HG03039 (cell line): ENCODE measurements around the gene KRTAP6-2.

Source experiments
- ATAC-seq: cut with Tn5 transposase; IDR thresholded peaks from one replicate; pipeline ENCODE4 v1.9.1; 2021; ENCODE audit warnings: mild to moderate bottlenecking, moderate library complexity; ENCODE audit not compliant: unreplicated experiment

Gene KRTAP6-2, protein sequence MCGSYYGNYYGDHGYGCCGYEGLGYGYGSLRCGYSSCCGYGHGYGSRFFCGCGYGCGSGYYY

GRCh38 chr21:30598802-30599201 is at the start of gene KRTAP6-2:
Gene KRTAP6-2, minus strand, starts transcription at chr21:30598902. Its CDS starts 28 bp downstream, at chr21:30598874.
- ATAC-seq = no peak

DNA sequence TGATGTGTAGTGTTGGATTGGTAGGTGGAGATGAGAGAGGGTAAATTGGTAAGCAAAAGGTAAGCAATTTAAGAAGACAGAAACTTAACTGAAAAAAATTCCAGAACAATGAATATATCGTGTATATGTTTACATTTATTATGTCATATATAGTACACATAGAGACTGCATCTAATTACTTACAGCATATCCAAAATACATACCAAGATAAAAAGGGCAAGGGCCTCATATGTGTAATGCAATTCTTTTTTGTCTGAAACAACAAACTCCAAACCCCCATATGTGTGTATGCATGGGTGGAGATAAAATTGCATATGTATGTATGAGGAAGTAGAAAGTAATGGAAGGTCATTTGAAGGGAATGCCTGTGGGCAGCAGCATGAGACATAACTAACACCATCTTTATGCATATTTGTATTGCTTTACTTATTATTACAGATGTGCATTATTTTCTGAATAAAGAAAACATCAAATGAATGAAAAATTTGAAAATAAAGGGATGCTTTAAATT is 48.3 kb upstream of the KRTAP6-2 start:
- ATAC-seq = no peak

- no peak for ATAC-seq
Measured at GRCh38 chr21:30642564-30642963, 43.9 kb upstream of the KRTAP6-2 start, which contains the start of gene KRTAP20-3. Gene KRTAP20-3, plus strand, starts transcription at chr21:30642864.

GRCh38 chr21:30638686-30639085 is 40.0 kb upstream of the KRTAP6-2 start:
- ATAC-seq = no peak

DNA sequence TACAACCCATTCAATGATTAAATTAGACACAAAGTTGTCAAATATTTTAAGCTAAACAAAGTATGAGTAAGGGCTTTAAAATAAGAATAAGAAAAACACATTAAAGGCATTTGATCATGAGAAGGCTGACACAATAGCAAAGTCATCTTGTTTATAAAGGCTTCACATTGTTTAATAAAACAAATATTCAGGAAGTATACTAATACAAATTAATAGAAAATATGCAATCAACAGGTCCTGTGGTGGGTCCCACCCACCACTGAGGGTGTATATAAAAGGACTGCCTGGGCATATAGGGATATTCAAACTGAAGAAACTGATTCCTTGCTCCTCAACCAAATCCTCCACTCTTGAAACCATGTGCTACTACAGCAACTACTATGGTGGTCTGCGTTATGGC is 36.2 kb upstream of the KRTAP6-2 start, which contains the start of gene KRTAP20-2:
TSS of gene KRTAP20-2 (plus strand) at position 301 of the 400 bp plus-strand sequence. CDS start at position 359, 58 bp downstream.
- no peak for ATAC-seq

- ATAC-seq = no peak
Measured at GRCh38 chr21:30629200-30629599, 30.5 kb upstream of the KRTAP6-2 start.

DNA sequence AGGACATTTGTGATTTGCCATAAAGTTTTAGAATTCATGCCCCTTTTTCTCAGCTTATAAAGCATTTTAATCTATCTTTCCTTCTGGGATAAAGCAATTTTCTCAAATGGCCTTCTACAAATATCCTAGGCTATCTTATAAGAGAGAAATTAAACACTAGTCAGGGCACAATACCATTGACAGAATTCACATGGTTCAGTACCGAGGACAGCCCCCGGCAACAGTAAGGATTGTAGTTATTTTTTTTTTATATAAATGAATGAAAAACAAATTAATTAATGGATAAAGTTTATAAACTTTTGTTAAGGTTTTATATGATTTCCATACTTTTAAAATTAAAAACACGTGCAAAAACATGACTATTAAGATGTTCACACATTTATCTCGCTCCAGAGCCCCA is 29.4 kb upstream of the KRTAP6-2 start:
- ATAC-seq = no peak

GRCh38 chr21:30625449-30626165 is 26.9 kb upstream of the KRTAP6-2 start:
- ATAC-seq = no peak

DNA sequence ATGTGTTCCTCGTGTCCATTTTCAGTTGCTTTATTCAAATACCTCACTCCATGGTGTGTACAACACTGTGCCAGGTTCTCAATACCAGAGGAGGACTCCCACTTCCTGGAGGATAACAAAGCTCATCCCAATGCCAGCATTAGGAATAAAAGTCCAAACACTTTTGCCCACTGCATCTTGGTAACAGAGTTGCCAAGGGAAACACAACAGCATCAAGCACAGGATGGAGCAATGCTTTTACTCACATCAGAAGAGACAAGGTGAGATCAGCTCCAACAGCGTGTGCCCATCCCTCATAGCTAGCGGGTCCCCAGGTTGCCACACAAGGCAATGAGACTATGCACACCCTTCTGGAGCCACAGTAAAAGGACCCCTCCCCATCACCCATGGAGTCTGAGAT is 24.7 kb upstream of the KRTAP6-2 start:
- no peak for ATAC-seq

- ATAC-seq = no peak
Measured at GRCh38 chr21:30620522-30620921, 21.8 kb upstream of the KRTAP6-2 start, which contains the start of gene KRTAP20-4. Gene KRTAP20-4, plus strand, starts transcription at chr21:30620627.

- ATAC-seq = no peak
Measured at GRCh38 chr21:30620080-30620479, 21.4 kb upstream of the KRTAP6-2 start.

- ATAC-seq = no peak
Measured at GRCh38 chr21:30616125-30616524, 17.4 kb upstream of the KRTAP6-2 start, which contains the start of gene KRTAP20-1. Gene KRTAP20-1, plus strand, starts transcription at chr21:30616425. Its CDS starts 30 bp downstream, at chr21:30616455.

DNA sequence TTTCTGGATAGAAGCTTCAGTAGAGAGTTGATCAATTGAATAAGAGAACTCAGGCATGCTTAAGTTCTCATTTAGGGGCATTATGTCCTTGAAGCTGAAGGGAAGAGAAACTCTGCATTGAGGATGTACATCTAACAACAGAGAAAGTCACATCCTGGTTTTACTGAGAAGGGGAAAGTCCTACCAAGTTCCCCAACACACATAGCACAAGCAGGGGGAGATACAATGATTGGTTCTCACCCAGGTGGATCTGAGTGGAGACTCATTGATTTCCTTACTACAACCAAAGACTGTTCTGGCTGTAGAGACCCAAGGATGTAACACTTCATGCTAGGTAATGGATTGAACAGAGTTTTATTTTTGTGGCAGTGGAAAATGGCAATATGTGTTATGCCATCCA is 16.5 kb upstream of the KRTAP6-2 start:
- ATAC-seq = no peak

- no peak for ATAC-seq
Measured at GRCh38 chr21:30613836-30614235, 15.1 kb upstream of the KRTAP6-2 start, which contains the start of gene KRTAP6-1. Gene KRTAP6-1, minus strand, starts transcription at chr21:30613930. Its CDS starts 26 bp downstream, at chr21:30613904.

DNA sequence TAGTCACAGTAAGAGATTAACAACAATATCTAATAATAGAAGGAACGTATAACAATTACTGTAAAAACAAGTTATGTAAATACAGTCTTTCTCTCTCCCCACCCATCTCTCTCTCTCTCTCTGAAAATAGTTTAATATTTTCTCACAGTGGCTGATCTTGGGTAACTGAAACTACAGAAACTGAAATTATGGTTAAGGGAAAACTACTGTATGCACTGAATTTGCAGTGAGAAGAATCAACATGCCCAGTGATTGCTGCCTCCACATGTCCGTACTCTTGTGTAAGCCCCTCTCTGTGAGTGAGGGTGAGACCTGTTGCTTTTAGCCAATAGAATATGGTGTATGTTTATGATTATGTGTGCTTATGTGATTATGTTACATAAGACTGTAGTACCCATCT is 13.4 kb upstream of the KRTAP6-2 start:
- ATAC-seq = no peak

DNA sequence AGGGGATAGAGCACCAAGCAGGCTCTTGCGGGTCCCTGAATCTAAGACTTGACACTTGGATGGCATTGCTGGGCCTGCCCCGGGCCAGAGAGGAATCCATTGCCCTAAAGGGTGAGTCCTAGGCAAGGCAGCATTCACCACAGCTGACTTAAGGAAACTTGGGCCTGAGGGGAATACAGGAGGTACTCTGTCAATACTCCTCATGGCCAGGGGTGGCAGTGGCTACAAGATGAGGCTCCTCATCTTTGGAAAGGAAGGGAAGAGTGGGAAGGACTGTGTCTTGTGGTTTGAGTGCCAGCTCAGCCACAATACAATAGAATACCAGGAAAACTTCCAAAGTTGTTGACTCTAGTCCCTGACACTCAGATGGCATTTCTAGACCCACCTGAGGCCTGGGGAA is 7.3 kb upstream of the KRTAP6-2 start:
- no peak for ATAC-seq

DNA sequence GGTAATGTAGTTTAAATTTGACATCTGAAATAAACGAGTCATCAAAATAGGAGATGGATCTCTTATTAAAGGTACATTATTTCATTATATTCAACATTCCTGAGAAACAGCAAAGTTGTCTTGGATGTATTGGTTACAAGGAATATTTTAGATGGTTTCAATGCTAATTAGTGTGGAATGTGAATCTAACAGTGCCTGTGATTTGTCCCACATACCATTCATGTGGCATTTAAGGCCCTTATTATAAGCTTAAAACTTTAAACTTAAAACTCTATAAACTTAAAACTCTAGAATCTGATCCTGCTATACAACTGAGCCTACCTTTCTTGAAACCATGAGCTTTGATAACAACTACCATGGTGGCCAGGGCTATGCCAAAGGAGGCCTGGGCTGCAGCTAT is 2.1 kb upstream of the KRTAP6-2 start, which contains the start of gene KRTAP22-1:
TSS of gene KRTAP22-1 (plus strand) at position 301 of the 400 bp plus-strand sequence.
- no peak for ATAC-seq

GRCh38 chr21:30592140-30592539 is 6.6 kb downstream of the KRTAP6-2 start, which contains the start of gene KRTAP6-3:
Gene KRTAP6-3, plus strand, starts transcription at chr21:30592440. Its CDS starts 6 bp downstream, at chr21:30592446.
- ATAC-seq = no peak

DNA sequence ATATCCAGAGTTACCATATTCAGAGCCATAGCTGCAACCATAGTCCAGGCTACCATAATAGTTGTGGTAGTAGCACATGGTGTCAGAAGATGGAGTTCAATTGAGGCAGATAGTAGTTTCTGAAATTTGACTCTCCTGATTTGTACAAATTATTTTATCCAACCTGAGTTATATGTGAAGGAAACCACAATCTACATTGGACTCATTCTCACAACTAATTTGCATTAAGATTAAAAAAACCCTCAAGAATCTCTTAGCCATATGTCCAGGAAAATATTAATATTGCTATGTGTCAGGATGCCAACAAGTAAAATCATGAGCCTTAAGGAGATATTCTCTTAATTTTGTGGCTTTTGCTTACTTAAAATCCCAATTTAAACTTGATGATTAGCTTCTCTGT is 8.4 kb downstream of the KRTAP6-2 start, which contains the start of gene KRTAP22-2:
TSS of gene KRTAP22-2 (minus strand) at position 101 of the 400 bp plus-strand sequence.
- no peak for ATAC-seq

DNA sequence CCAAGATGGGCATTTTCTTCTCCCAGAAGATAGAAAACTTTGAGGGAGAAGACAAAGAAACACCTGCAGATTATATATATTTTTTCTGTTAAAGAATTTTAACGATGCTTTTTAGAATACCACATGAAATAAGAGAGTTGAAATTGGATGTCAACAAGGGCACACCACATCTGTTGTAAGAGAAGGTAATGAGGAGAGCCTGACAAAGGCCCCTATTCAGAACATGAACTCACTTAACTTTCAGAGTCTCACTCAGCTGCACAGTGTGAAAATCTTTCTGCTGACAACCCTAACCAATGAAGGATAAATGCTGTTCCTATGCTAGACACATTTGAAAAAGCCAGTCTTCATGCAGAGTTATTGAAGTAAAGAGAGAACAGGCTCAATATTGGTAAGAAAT is 15.8 kb downstream of the KRTAP6-2 start:
- ATAC-seq = no peak

GRCh38 chr21:30580132-30580531 is 18.6 kb downstream of the KRTAP6-2 start:
- ATAC-seq = no peak

DNA sequence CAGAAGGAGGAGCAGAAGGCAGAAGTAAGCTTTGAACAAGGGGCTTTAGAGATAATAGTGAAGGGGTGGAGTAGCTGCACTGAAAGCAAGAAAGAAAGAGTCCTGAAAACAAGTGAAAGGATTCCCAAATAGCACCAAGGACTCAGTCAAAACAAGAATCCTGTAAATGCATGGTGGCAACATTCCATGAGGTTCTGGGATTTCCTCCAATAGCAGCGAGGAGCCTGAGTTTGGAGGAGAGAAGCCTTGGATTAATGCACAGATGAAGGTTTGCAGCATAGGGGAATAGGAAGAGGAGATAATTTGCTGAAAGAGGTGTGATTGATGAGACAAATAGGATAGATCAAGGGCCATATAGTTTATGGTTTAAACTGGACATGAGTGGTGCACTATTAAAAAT is 19.4 kb downstream of the KRTAP6-2 start:
- no peak for ATAC-seq
